Activated CD8-positive, alpha-beta T cell treated with anti-CD3 and anti-CD28 coated beads for 36 hours (primary cell): ENCODE measurements around the gene P4HB. TPM values are rescaled to one million over a fixed set of nuclear protein-coding genes. Genes with fewer than 3 reads are reported as not detected.

Source experiments
- ATAC-seq: fragments of 200-7000 bp; cut with Tn5 transposase; one replicate; pipeline ENCODE4 v1.10.0; 2021; ENCODE audit warnings: mild to moderate bottlenecking, moderate library complexity
- CTCF ChIA-PET: fragments of 350-600 bp; sonication (Branson Sonifier 250); formaldehyde crosslinking; loops from one replicate; lab custom pipeline; 2021; ENCODE audit warnings: antibody characterized with exemption; lab: Charles Lee
- POLR2A ChIA-PET: fragments of 350-600 bp; sonication (Branson Sonifier 250); formaldehyde crosslinking; loops from one replicate; lab custom pipeline; 2021; ENCODE audit warnings: antibody characterized with exemption; lab: Charles Lee
- DNase-seq: peaks from one replicate; pipeline ENCODE4 v3.0.0-alpha.2; 2020
- H3K27ac Mint-ChIP-seq: one replicate; pipeline ENCODE4 v1.8.0; 2021; ENCODE audit warnings: mild to moderate bottlenecking, mixed read lengths
- H3K27me3 Mint-ChIP-seq: one replicate; pipeline ENCODE4 v1.8.0; 2021; ENCODE audit warnings: mixed read lengths
- H3K36me3 Mint-ChIP-seq: one replicate; pipeline ENCODE4 v1.8.0; 2021; ENCODE audit warnings: low read depth, mixed read lengths
- H3K4me1 Mint-ChIP-seq: one replicate; pipeline ENCODE4 v1.8.0; 2021; ENCODE audit warnings: low read depth, mixed read lengths
- H3K4me3 Mint-ChIP-seq: one replicate; pipeline ENCODE4 v1.8.0; 2021; ENCODE audit warnings: mild to moderate bottlenecking, moderate library complexity, mixed read lengths
- H3K9me3 Mint-ChIP-seq: one replicate; pipeline ENCODE4 v1.8.0; 2021; ENCODE audit warnings: mixed read lengths
- CTCF ChIP-seq: fragments of 200-600 bp; IDR thresholded peaks from one replicate; pipeline ENCODE4 v1.8.0; 2022; ENCODE audit warnings: antibody characterized with exemption, mild to moderate bottlenecking
- intact Hi-C: fragments of 100-400 bp; cut with micrococcal nuclease; formaldehyde crosslinking; loops from one replicate; pipeline ENCODE4 v1.10.0; 2022
- total RNA-seq, 2 experiments: library from RNA; stranded (reverse); gene quantifications; one replicate each; pipeline ENCODE4 v1.2.3, GENCODE V29; 2021

Gene P4HB
- total RNA-seq, 2 experiments from 2014 or later, result 408 to 434 TPM

GRCh38 chr17:81885454-81885853 lies 25.1 kb upstream of the P4HB start:
- Mint-ChIP-seq H3K9me3 (no peaks in the 10 kb centered on the region), H3K36me3 (peaks cover 71% of the 10 kb centered on the region), H3K4me3 (no peak overlapping the region), H3K27ac (peak overlapping the region; percentile 0), H3K4me1 (peaks cover 10% of the 10 kb centered on the region), H3K27me3 (no peaks in the 10 kb centered on the region)
- intact Hi-C loops, result no loop called here
- CTCF ChIA-PET, result interaction anchor here (1.3 kb wide), 1 partner anchor 68 kb away, joined by 5 read pairs; no protein-coding TSS in a partner anchor
- ATAC-seq, result no peak
- no peak for DNase-seq
- POLR2A ChIA-PET, result interaction anchor here (1.7 to 5.6 kb wide), 4 partner anchors 9 to 23 kb away, joined by 10 to 73 read pairs (median 12); partner anchors contain the start of genes ARHGDIA and P4HB
- no peak for TF ChIP-seq CTCF

GRCh38 chr17:81884968-81885367 lies 24.6 kb upstream of the P4HB start:
- H3K4me3 Mint-ChIP-seq, result no peak overlapping the region
- H3K9me3 Mint-ChIP-seq, result no peaks in the 10 kb centered on the region
- CTCF ChIA-PET, result interaction anchor here (1.3 kb wide), 1 partner anchor 69 kb away, joined by 5 read pairs; no protein-coding TSS in a partner anchor
- ATAC-seq (no peak), DNase-seq (no peak)
- intact Hi-C loops, result no loop called here
- no peak for TF ChIP-seq CTCF
- no peaks in the 10 kb centered on the region for H3K27me3 Mint-ChIP-seq
- POLR2A ChIA-PET, result interaction anchor here (1.2 to 5.6 kb wide), 5 partner anchors 13 to 51 kb away, joined by 3 to 73 read pairs (median 10); partner anchors contain the start of genes ARHGDIA and P4HB
- H3K36me3 Mint-ChIP-seq, result peaks cover 69% of the 10 kb centered on the region
- peaks cover 10% of the 10 kb centered on the region for H3K4me1 Mint-ChIP-seq
- no peak overlapping the region for H3K27ac Mint-ChIP-seq

- H3K27me3 Mint-ChIP-seq, result no peaks in the 10 kb centered on the region
- intact Hi-C loops, result no loop called here
Measured at GRCh38 chr17:81884520-81884919, 24.2 kb upstream of the P4HB start.

GRCh38 chr17:81879121-81879520 lies 18.8 kb upstream of the P4HB start:
- Mint-ChIP-seq H3K36me3 (peaks cover 44% of the 10 kb centered on the region), H3K9me3 (no peaks in the 10 kb centered on the region), H3K4me1 (peaks cover 9% of the 10 kb centered on the region), H3K27me3 (no peaks in the 10 kb centered on the region), H3K4me3 (no peak overlapping the region), H3K27ac (peak overlapping the region; percentile 52)
- no peak for TF ChIP-seq CTCF
- DNase-seq (no peak), ATAC-seq (no peak)
- CTCF ChIA-PET, result interaction anchor here (3.3 kb wide), 1 partner anchor 10 kb away, joined by 13 read pairs; no protein-coding TSS in a partner anchor
- intact Hi-C loops, result no loop called here
- POLR2A ChIA-PET, result interaction anchor here (0.9 to 1.3 kb wide), 2 partner anchors 8 to 10 kb away, joined by 3 read pairs; no protein-coding TSS in a partner anchor

More at GRCh38 chr17:81884520-81884919, 24.2 kb upstream of the P4HB start:
- H3K4me1 Mint-ChIP-seq, result peaks cover 10% of the 10 kb centered on the region
- H3K27ac Mint-ChIP-seq, result no peak overlapping the region
- H3K36me3 Mint-ChIP-seq, result peaks cover 71% of the 10 kb centered on the region
- ATAC-seq, result peak; percentile 35
- H3K9me3 Mint-ChIP-seq, result no peaks in the 10 kb centered on the region
- no peak for TF ChIP-seq CTCF
- ChIA-PET POLR2A (interaction anchor here (1.2 to 5.6 kb wide), 4 partner anchors 13 to 51 kb away, joined by 3 to 73 read pairs (median 8); partner anchors contain the start of gene ARHGDIA), CTCF (interaction anchor here (1.3 kb wide), 1 partner anchor 69 kb away, joined by 5 read pairs; no protein-coding TSS in a partner anchor)
- H3K4me3 Mint-ChIP-seq, result no peak overlapping the region
- DNase-seq, result no peak

- intact Hi-C loops, result no loop called here
- Mint-ChIP-seq H3K36me3 (peaks cover 43% of the 10 kb centered on the region), H3K27me3 (no peaks in the 10 kb centered on the region), H3K4me3 (no peak overlapping the region), H3K4me1 (peaks cover 16% of the 10 kb centered on the region), H3K27ac (no peak overlapping the region), H3K9me3 (no peaks in the 10 kb centered on the region)
- ATAC-seq, result no peak
- POLR2A ChIA-PET, result interaction anchor here (1.3 kb wide), 1 partner anchor 9 kb away, joined by 3 read pairs; no protein-coding TSS in a partner anchor
- no peak for TF ChIP-seq CTCF
- CTCF ChIA-PET, result interaction anchor here (3.3 kb wide), 1 partner anchor 9 kb away, joined by 13 read pairs; no protein-coding TSS in a partner anchor
- no peak for DNase-seq
Measured at GRCh38 chr17:81878294-81878693, 18.0 kb upstream of the P4HB start.
